Neural progenitor cell (in vitro differentiated cells): ENCODE data around the gene CRBN. TPM values are rescaled to one million over a fixed set of nuclear protein-coding genes. Genes with fewer than 3 reads are reported as not detected.

ENCODE experiments used
- DNase-seq: peaks from one replicate; pipeline ENCODE4 v3.0.0-alpha.2; 2016; ENCODE audit warnings: low spot score
- H2AFZ ChIP-seq: fragments of 200-600 bp; sonication (generic); replicated peaks from 2 replicates; pipeline ENCODE4 v1.6.1; 2016; ENCODE audit warnings: antibody characterized with exemption
- H3F3A ChIP-seq: fragments of 200-600 bp; sonication (generic); 2 replicates; pipeline ENCODE4 v1.6.1; 2016; ENCODE audit warnings: antibody characterized with exemption, low read depth
- H3K27ac ChIP-seq: fragments of 200-600 bp; sonication (generic); 2 replicates; pipeline ENCODE4 v1.5.1; 2016; ENCODE audit warnings: mild to moderate bottlenecking
- H3K27me3 ChIP-seq: fragments of 200-600 bp; sonication (generic); 2 replicates; pipeline ENCODE4 v1.6.1; 2016; ENCODE audit warnings: mild to moderate bottlenecking, moderate library complexity
- H3K36me3 ChIP-seq: fragments of 200-600 bp; sonication (generic); 2 replicates; pipeline ENCODE4 v1.5.1; 2016
- H3K4me1 ChIP-seq: fragments of 200-600 bp; sonication (generic); 2 replicates; pipeline ENCODE4 v1.6.1; 2016; ENCODE audit warnings: mixed run types
- H3K4me2 ChIP-seq: fragments of 200-600 bp; sonication (generic); 2 replicates; pipeline ENCODE4 v1.6.1; 2016
- H3K4me3 ChIP-seq: fragments of 200-600 bp; sonication (generic); 2 replicates; pipeline ENCODE4 v1.5.1; 2016
- H3K79me2 ChIP-seq: fragments of 200-600 bp; sonication (generic); 2 replicates; pipeline ENCODE4 v1.6.1; 2016; ENCODE audit warnings: low read depth
- H3K9ac ChIP-seq: fragments of 200-600 bp; sonication (generic); 2 replicates; pipeline ENCODE4 v1.6.1; 2016
- H3K9me3 ChIP-seq: fragments of 200-600 bp; sonication (generic); 2 replicates; pipeline ENCODE4 v1.5.1; 2016; ENCODE audit warnings: low read depth
- H4K20me1 ChIP-seq: fragments of 200-600 bp; sonication (generic); 2 replicates; pipeline ENCODE4 v1.6.1; 2016; ENCODE audit warnings: low read depth
- H3K27ac Mint-ChIP-seq: 3 replicates; pipeline ENCODE4 v1.8.0; 2021; ENCODE audit warnings: mixed read lengths
- H3K27me3 Mint-ChIP-seq: 2 replicates; pipeline ENCODE4 v1.8.0; 2022; ENCODE audit warnings: low read depth, mild to moderate bottlenecking, inconsistent platforms, moderate library complexity, mixed read lengths; ENCODE audit not compliant: insufficient read depth
- H3K36me3 Mint-ChIP-seq: 3 replicates; pipeline ENCODE4 v1.8.0; 2021; ENCODE audit warnings: mixed read lengths
- H3K4me1 Mint-ChIP-seq: 3 replicates; pipeline ENCODE4 v1.8.0; 2021; ENCODE audit warnings: mixed read lengths
- H3K4me3 Mint-ChIP-seq: 3 replicates; pipeline ENCODE4 v1.8.0; 2021; ENCODE audit warnings: mild to moderate bottlenecking, moderate library complexity, mixed read lengths
- H3K9me3 Mint-ChIP-seq: 3 replicates; pipeline ENCODE4 v1.8.0; 2020; ENCODE audit warnings: mixed read lengths
- CTCF ChIP-seq: fragments of 200-600 bp; sonication (generic); IDR thresholded peaks from 2 replicates; pipeline ENCODE4 v1.5.1; 2017; ENCODE audit warnings: antibody characterized with exemption, mild to moderate bottlenecking
- EZH2 ChIP-seq: fragments of 200-600 bp; sonication (generic); IDR thresholded peaks from 2 replicates; pipeline ENCODE4 v1.6.1; 2017; ENCODE audit warnings: antibody characterized with exemption, mild to moderate bottlenecking, moderate library complexity
- EZH2phosphoT487 ChIP-seq: fragments of 200-600 bp; sonication (generic); IDR thresholded peaks from 2 replicates; pipeline ENCODE4 v1.6.1; 2017; ENCODE audit warnings: antibody characterized with exemption
- total RNA-seq: library from RNA; depleted of rRNA; stranded (reverse); fragments of >200 nt; gene quantifications from 2 replicates; pipeline ENCODE4 v1.2.3, GENCODE V29; 2015; ENCODE audit warnings: low replicate concordance

The CRBN gene
- total RNA-seq, 1 donor from 2014 or later = 78.0 TPM

GRCh38 chr3:3199306-3199705, 19.8 kb upstream of the CRBN start:
- Histone ChIP-seq H3K4me3 (no peak overlapping the region), H3F3A (no peaks in the 10 kb centered on the region), H3K4me2 (no peak overlapping the region), H3K27ac (no peak overlapping the region), H3K36me3 (no peaks in the 10 kb centered on the region), H3K9ac (no peak overlapping the region), H3K4me1 (no peaks in the 10 kb centered on the region), H4K20me1 (no peaks in the 10 kb centered on the region), H3K9me3 (no peaks in the 10 kb centered on the region), H3K27me3 (peaks cover 10% of the 10 kb centered on the region), H2AFZ (no peak overlapping the region), H3K79me2 (no peaks in the 10 kb centered on the region)
- TF ChIP-seq EZH2phosphoT487 (no peak), EZH2 (no peak), CTCF (no peak)
- Mint-ChIP-seq H3K36me3 (no peaks in the 10 kb centered on the region), H3K9me3 (no peaks in the 10 kb centered on the region), H3K4me1 (no peaks in the 10 kb centered on the region), H3K4me3 (no peak overlapping the region), H3K27ac (no peak overlapping the region), H3K27me3 (peaks cover 3% of the 10 kb centered on the region)
- DNase-seq = no peak

GRCh38 chr3:3196148-3196861, 16.8 kb upstream of the CRBN start:
- no peak overlapping the region for H3K4me3 ChIP-seq
- DNase-seq = peak; percentile 48
- no peaks in the 10 kb centered on the region for H3K79me2 ChIP-seq
- no peak overlapping the region for H3K27ac ChIP-seq
- Mint-ChIP-seq H3K27ac (no peak overlapping the region), H3K4me3 (no peak overlapping the region), H3K9me3 (no peaks in the 10 kb centered on the region), H3K27me3 (no peaks in the 10 kb centered on the region), H3K4me1 (no peaks in the 10 kb centered on the region), H3K36me3 (no peaks in the 10 kb centered on the region)
- no peaks in the 10 kb centered on the region for H3K36me3 ChIP-seq
- no peaks in the 10 kb centered on the region for H3K4me1 ChIP-seq
- no peak overlapping the region for H3K9ac ChIP-seq
- H3K27me3 ChIP-seq = peaks cover 23% of the 10 kb centered on the region
- no peak for TF ChIP-seq EZH2
- TF ChIP-seq EZH2phosphoT487 = no peak
- TF ChIP-seq CTCF = peak; percentile 88
- no peaks in the 10 kb centered on the region for H3F3A ChIP-seq
- H3K4me2 ChIP-seq = no peak overlapping the region
- H3K9me3 ChIP-seq = no peaks in the 10 kb centered on the region
- no peaks in the 10 kb centered on the region for H4K20me1 ChIP-seq
- H2AFZ ChIP-seq = no peak overlapping the region

- no peaks in the 10 kb centered on the region for H4K20me1 ChIP-seq
- Mint-ChIP-seq H3K27ac (no peak overlapping the region), H3K4me1 (no peaks in the 10 kb centered on the region), H3K36me3 (no peaks in the 10 kb centered on the region), H3K27me3 (no peaks in the 10 kb centered on the region), H3K4me3 (no peak overlapping the region), H3K9me3 (no peaks in the 10 kb centered on the region)
- no peak overlapping the region for H2AFZ ChIP-seq
- H3K9ac ChIP-seq = no peak overlapping the region
- no peaks in the 10 kb centered on the region for H3K79me2 ChIP-seq
- no peaks in the 10 kb centered on the region for H3K4me1 ChIP-seq
- H3F3A ChIP-seq = no peaks in the 10 kb centered on the region
- no peak for TF ChIP-seq CTCF
- no peak for TF ChIP-seq EZH2phosphoT487
- no peak for TF ChIP-seq EZH2
- no peak overlapping the region for H3K4me2 ChIP-seq
- peaks cover 23% of the 10 kb centered on the region for H3K27me3 ChIP-seq
- DNase-seq = no peak
- H3K27ac ChIP-seq = no peak overlapping the region
- no peaks in the 10 kb centered on the region for H3K9me3 ChIP-seq
- no peak overlapping the region for H3K4me3 ChIP-seq
- no peaks in the 10 kb centered on the region for H3K36me3 ChIP-seq
These were observed 15.4 kb upstream of the CRBN start for GRCh38 chr3:3194861-3195260.
